ENCODE measurements around the gene B4GALT5. TPM values are rescaled to one million over a fixed set of nuclear protein-coding genes. Genes with fewer than 3 reads are reported as not detected.

B4GALT5 gene
- polyA plus RNA-seq, 1 experiment: 26.7 TPM

GRCh38 chr20:49646126-49646525, 67.6 kb downstream of the B4GALT5 start:
- ChIA-PET CTCF (interaction anchor here (1.0 to 1.6 kb wide), 2 partner anchors 8 to 199 kb away, joined by 4 to 6 read pairs; no protein-coding TSS in a partner anchor), POLR2A (no interaction called here)
- TF ChIP-seq CTCF (IDR thresholded peaks at IDR 0.05; ENCODE audit: insufficient read depth, low read depth, low read length): no peak
- Histone ChIP-seq H3K36me3 (ENCODE audit: control insufficient read depth, insufficient read depth, low read length) (peaks cover 5% of the 10 kb centered on the region), H3K4me3 (ENCODE audit: low read depth, low read length) (no peak overlapping the region), H3K27me3 (ENCODE audit: control insufficient read depth, insufficient read depth, low read length) (no peaks in the 10 kb centered on the region)
- peak; percentile 27 for DNase-seq (ENCODE audit: low read depth)

GRCh38 chr20:49644980-49645565, 68.6 kb downstream of the B4GALT5 start:
- no peaks in the 10 kb centered on the region for H3K27me3 ChIP-seq (ENCODE audit: control insufficient read depth, insufficient read depth, low read length)
- ChIA-PET CTCF (interaction anchor here (0.9 kb wide), 1 partner anchor 31 kb away, joined by 3 read pairs; no protein-coding TSS in a partner anchor), POLR2A (no interaction called here)
- no peak for DNase-seq (ENCODE audit: low read depth)
- peaks cover 8% of the 10 kb centered on the region for H3K36me3 ChIP-seq (ENCODE audit: control insufficient read depth, insufficient read depth, low read length)
- H3K4me3 ChIP-seq (ENCODE audit: low read depth, low read length): no peak overlapping the region
- no peak for TF ChIP-seq CTCF (IDR thresholded peaks at IDR 0.05; ENCODE audit: insufficient read depth, low read depth, low read length)

GRCh38 chr20:49642816-49643215, 70.9 kb downstream of the B4GALT5 start:
- no peak for TF ChIP-seq CTCF (IDR thresholded peaks at IDR 0.05; ENCODE audit: insufficient read depth, low read depth, low read length)
- CTCF ChIA-PET: interaction anchor here (0.6 kb wide), 1 partner anchor 12 kb away, joined by 4 read pairs; no protein-coding TSS in a partner anchor
- no peaks in the 10 kb centered on the region for H3K27me3 ChIP-seq (ENCODE audit: control insufficient read depth, insufficient read depth, low read length)
- DNase-seq (ENCODE audit: low read depth): no peak
- H3K4me3 ChIP-seq (ENCODE audit: low read depth, low read length): no peak overlapping the region
- POLR2A ChIA-PET: no interaction called here
- H3K36me3 ChIP-seq (ENCODE audit: control insufficient read depth, insufficient read depth, low read length): peaks cover 9% of the 10 kb centered on the region

GRCh38 chr20:49641683-49642656, 71.7 kb downstream of the B4GALT5 start:
- no peak for TF ChIP-seq CTCF (IDR thresholded peaks at IDR 0.05; ENCODE audit: insufficient read depth, low read depth, low read length)
- CTCF ChIA-PET: interaction anchor here (0.6 to 1.0 kb wide), 3 partner anchors 13 to 204 kb away, joined by 3 to 4 read pairs (median 3); no protein-coding TSS in a partner anchor
- peaks cover 9% of the 10 kb centered on the region for H3K36me3 ChIP-seq (ENCODE audit: control insufficient read depth, insufficient read depth, low read length)
- H3K27me3 ChIP-seq (ENCODE audit: control insufficient read depth, insufficient read depth, low read length): no peaks in the 10 kb centered on the region
- no peak for DNase-seq (ENCODE audit: low read depth)
- POLR2A ChIA-PET: interaction anchor here (0.6 kb wide), 1 partner anchor 84 kb away, joined by 3 read pairs; no protein-coding TSS in a partner anchor
- H3K4me3 ChIP-seq (ENCODE audit: low read depth, low read length): no peak overlapping the region

All from BJ (cell line).